Forelimb muscle (tissue), 1 donor: ENCODE data around the gene ANTXR1. TPM values are rescaled to one million over a fixed set of nuclear protein-coding genes. Genes with fewer than 3 reads are reported as not detected.

Experiments
- DNase-seq: peaks from one replicate; pipeline ENCODE4 v3.0.0-alpha.2; 2013; ENCODE audit warnings: low read depth
- polyA plus RNA-seq: library from polyadenylated mRNA; unstranded; fragments of 120-200 nt; gene quantifications from one replicate; pipeline ENCODE4 v1.2.1, GENCODE V29; 2013; ENCODE audit not compliant: insufficient read length

Gene ANTXR1
- polyA plus RNA-seq, 1 donor = 123 TPM

DNA sequence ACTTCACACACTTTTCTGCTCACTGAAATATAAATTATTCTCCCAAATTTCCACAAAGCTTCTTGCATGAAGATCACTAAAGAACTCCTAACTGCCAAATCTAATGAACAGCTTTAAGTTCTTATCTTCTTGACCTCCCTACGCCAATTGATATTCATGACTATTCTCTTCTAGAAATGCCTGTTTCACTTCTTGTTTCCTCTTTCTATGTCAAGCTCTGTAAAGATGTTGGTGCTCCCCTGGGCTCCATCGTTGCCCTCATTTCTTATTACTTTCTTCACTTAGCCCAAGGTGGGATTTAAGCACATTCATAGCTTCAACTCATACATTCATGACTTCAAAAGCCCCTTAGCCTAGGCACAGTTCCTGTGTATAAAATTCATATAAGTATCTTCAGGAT lies 9.2 kb upstream of the ANTXR1 start:
- no peak for DNase-seq

- peak; percentile 78 for DNase-seq
Measured at GRCh38 chr2:69007169-69007568, 5.8 kb upstream of the ANTXR1 start.

DNA sequence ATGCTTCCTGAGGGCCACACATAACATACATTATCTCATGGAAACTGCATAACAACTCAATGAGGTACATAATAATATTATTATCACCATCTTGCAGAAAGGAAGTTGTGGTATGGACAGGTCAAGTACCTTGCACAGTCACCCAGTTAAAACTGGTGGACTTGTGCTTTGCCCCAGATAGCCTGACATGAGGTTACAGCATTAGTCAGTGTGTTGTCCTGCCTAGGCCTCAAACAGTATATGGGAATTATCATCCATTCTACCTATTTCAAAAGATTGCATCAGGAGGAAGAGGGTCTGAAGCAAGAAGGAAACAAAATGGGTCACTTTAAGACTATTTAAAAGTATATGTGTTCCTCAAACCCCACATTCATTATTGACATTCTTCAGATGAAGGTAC lies 5.4 kb upstream of the ANTXR1 start:
- no peak for DNase-seq

- no peak for DNase-seq
Measured at GRCh38 chr2:69010437-69011194, 2.4 kb upstream of the ANTXR1 start.

- DNase-seq = no peak
Measured at GRCh38 chr2:69011611-69012157, 1.3 kb upstream of the ANTXR1 start.

DNA sequence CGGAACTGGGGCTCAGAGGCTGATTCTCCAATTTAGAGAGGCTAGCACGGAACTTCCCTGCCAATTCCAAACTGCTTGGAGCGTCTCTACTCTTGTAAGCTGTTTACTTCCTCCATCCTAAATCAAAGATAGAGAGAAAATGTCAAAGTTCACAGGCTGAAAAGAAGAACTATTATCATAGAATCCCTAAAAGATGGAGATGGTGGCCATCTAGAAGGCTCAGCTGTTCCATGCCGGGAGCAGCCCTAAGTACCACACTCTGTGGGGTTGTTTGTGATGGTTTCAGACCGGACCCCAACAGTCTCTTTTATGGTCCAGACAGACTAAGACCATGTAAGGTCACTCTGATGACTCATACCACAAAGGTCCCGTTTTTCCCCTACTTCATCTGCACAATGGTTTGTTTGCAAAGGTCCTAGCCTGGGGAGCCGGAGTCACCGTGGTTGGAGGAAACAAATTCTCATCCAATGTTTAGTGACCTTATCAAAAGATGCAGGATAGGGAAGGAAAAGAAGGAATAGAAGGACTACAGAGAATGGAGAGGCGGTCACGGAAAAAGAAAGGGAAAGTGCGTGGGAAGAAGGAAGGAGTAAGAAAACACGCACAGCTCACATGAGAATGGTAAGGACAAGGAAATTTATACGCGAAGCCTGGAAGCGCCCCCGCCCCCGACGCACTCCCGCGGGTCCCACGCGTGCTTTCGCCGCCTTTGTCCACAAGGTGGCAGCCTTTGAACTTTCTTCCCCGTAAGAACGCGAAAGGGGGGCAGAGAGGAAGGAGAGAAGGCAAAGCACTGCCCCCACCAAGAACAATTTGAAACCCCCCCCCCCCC lies 453 bp upstream of the ANTXR1 start:
- no peak for DNase-seq

GRCh38 chr2:69013840-69014821 lies 1.2 kb downstream of the ANTXR1 start:
- DNase-seq = no peak

- no peak for DNase-seq
Measured at GRCh38 chr2:69017080-69017479, 4.1 kb downstream of the ANTXR1 start.

DNA sequence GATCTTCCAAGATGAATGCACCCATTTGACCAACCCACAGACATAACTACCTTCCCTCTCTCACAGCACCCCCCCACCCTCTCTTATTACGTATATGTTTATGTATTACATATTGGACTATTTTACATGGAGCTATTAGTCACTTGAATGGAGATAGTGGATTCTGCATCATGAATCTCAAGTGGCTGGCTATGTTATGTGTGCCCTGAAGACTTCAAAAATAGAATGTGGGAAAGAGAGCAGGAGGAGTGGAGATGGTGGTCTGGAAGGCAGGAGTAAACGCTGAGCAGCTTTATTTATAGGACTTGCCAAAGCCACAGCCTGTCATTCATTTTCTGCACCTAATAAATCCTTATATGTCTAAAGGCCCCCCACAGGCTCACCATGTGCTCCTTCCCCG lies 4.9 kb downstream of the ANTXR1 start:
- no peak for DNase-seq

- no peak for DNase-seq
Measured at GRCh38 chr2:69018678-69019095, 5.7 kb downstream of the ANTXR1 start.

GRCh38 chr2:69020496-69021426 lies 7.8 kb downstream of the ANTXR1 start:
- DNase-seq = no peak

DNA sequence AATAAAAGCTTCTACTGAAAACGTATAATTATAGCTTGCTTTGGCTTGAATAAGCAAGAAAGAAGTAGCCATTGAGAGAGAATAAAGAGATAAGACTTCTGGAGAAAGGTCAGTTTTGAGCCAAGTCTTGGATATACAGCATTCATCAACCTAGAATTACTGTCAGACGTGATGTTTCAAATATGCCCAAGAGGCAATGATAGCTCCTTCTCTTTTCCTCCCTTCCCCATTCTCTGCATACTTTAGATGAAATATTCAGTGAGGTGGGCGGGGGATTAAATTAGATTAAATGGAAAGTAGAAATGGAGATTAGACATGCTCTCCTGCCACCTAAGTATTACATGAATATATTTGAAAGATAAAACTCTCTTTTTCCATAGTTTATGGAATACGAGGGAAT lies 8.7 kb downstream of the ANTXR1 start:
- no peak for DNase-seq

GRCh38 chr2:69022548-69022947 lies 9.6 kb downstream of the ANTXR1 start:
- no peak for DNase-seq

GRCh38 chr2:69023236-69023635 lies 10.3 kb downstream of the ANTXR1 start:
- no peak for DNase-seq

DNA sequence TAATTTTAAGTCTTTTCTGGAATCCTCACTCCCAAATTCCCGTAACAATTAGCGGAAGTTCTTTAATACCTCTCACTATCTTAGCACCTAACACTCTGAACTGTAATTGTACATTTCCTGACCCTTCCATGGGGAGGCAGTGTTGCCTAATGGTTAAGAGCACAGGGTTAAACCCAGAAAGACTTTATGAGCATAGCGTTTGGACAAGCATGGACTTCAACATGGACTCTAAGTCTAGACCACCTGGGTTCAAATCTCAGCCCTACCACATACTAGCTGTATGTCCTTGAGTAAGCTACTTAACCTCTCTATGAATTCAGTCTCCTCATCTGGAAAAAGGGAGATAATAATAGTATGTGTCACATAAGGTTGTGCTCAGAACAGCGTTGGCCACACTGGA lies 13.0 kb downstream of the ANTXR1 start:
- DNase-seq = no peak

DNA sequence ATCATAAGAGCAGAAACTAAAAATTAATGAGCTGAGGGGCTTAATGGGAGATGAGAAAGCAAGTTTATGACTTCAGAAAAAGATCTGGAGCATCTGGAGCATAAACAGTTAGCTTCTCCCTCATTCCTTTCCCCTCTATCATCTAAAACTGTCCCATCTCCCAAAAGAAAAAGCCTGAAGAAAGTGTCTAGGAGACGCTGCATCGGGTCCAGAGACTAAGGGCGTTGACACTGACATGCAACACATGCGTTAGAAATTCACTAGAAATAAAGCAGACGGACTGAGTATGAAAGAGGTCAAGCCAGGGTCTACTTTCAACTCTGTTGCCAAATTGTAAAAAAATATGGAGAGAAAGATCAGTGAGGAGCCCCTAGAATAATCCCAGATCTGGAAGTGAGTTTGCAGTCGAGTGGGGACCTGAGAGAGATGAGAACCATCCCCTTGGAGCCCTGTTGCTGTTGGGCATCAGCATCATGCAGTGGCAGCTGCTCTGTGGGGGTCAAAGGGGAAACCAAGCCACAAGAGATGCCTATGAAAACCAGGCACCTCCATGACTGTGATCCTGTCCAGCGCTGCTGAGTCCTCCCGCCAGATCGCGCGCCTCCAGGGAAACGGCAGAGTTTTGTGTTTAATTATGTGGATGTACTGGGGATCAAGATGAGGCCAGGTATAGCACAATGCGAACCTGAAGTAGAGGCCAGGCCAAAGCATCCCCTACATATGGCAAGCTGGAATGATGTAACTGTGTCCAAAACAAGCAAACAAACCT lies 13.9 kb downstream of the ANTXR1 start:
- DNase-seq = no peak

DNA sequence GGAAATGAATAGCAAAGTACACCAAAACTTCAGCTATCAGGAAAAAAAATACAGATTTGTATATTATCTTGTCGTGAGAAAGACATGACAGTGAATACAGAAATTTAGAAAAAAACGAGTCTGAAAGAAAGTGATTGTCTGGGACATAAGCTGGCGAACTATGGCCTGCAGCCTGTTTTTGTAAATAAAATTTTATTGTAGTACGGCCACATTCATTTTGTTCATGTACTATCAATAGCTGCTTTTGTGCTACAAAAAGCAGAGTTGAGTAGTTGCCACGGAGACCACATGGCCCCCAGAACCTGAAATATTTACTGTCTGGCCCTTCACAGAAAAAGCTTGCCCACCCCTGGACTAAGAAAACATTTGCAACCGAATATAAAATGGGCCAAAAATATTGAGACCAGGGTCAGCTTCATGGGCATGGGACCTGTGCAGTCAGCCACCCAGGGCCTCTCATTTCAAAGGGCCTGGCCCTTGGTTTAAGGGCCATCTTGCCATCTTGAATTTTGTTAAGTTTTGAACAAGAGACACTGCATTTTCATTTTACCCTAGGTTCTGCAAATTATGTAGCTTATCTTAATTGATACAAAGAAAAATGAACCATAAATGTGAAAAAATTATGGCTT lies 17.9 kb downstream of the ANTXR1 start:
- no peak for DNase-seq

DNA sequence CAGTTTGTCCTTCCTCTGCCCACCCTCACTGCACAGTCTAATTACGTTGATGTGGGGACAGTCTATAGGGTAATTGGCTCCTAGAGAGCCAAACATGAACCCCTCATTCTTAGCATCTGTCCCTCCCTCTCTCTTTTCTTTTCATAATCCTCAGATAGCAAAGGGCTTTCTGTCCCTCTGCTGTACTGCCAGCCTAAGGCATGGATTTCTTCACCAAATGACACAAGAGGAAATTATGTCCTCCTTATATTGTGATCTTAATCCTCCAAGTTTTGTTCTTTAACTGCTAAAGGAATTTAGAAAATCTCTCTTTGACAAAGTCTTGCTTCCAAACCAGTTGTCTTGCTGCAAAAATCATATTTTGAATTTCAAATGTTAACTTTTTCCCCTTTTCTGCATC lies 18.5 kb downstream of the ANTXR1 start:
- DNase-seq = no peak

- no peak for DNase-seq
Measured at GRCh38 chr2:69032336-69032735, 19.4 kb downstream of the ANTXR1 start.
